ENCODE measurements around the gene IL10RA. TPM values are rescaled to one million over a fixed set of nuclear protein-coding genes. Genes with fewer than 3 reads are reported as not detected.

IL10RA gene
- total and polyA plus RNA-seq, 9 of the 15 experiments (the other 6 are each of a cell fraction or from before 2014, with no cell fraction given) = 0.17 to 17.3 (median 2.9) TPM

DNA sequence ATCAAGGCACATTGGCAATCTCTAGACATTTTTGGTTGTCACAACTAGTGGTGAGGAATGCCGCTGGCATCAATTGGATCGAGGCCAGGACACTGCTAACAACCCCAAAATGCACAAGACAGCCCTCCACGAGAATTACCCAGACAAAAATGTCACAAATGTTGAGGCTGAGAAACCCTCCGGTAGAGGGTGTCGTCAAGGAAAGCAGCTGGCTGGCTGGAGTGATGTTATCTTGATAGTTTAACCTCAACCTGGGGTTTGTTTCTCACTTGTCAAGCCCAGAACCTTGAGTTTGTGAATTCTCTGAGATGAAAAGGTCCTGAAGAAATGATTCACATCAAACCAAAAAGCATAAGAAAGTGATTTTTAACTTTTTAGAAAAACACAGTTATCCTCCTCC is 35.9 kb upstream of the IL10RA start (continued):
- TF ChIP-seq, protein P1, sequence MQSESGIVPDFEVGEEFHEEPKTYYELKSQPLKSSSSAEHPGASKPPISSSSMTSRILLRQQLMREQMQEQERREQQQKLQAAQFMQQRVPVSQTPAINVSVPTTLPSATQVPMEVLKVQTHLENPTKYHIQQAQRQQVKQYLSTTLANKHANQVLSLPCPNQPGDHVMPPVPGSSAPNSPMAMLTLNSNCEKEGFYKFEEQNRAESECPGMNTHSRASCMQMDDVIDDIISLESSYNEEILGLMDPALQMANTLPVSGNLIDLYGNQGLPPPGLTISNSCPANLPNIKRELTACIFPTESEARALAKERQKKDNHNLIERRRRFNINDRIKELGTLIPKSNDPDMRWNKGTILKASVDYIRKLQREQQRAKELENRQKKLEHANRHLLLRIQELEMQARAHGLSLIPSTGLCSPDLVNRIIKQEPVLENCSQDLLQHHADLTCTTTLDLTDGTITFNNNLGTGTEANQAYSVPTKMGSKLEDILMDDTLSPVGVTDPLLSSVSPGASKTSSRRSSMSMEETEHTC (IDR thresholded peaks at IDR 0.05) = no peak
- peak; percentile 43; the same call in 1 of the 2 replicates for TF ChIP-seq NFIC (IDR thresholded peaks at IDR 0.05)
- 0 out of 2 replicates have a peak, but pooled peaks have one; percentile 18 for TF ChIP-seq CREM (IDR thresholded peaks at IDR 0.05; ENCODE audit: low read depth)
- TF ChIP-seq ZNF347 (CRISPR knock-in tag; IDR thresholded peaks at IDR 0.05; ENCODE audit: low read depth) = no peak
- peak in 1 of 2 experiments; percentile 64; a peak in 2 of 4 replicates for TF ChIP-seq RCOR1 (IDR thresholded peaks at IDR 0.05; ENCODE audit: borderline replicate concordance in 1 of 2, low read depth in 2 of 2, low read length in 2 of 2)
- TF ChIP-seq EP400 (IDR thresholded peaks at IDR 0.05) = no peak
- TF ChIP-seq GATAD2B (IDR thresholded peaks at IDR 0.05; ENCODE audit: borderline replicate concordance) = no peak; the same call in 1 of the 2 replicates
- TF ChIP-seq MCM5 (IDR thresholded peaks at IDR 0.05; ENCODE audit: low read depth) = no peak
- TF ChIP-seq MYC (IDR thresholded peaks at IDR 0.05; ENCODE audit: low read depth, low read length) = 0 out of 2 replicates have a peak, but pooled peaks have one; percentile 31
- no peak for TF ChIP-seq MYC (CRISPR knock-in tag; IDR thresholded peaks at IDR 0.05; ENCODE audit: borderline replicate concordance, low read depth)
- TF ChIP-seq VEZF1 (CRISPR knock-in tag; IDR thresholded peaks at IDR 0.05) = no peak
- no peak for TF ChIP-seq ZNF232 (CRISPR knock-in tag; IDR thresholded peaks at IDR 0.05)
- TF ChIP-seq ARNT (IDR thresholded peaks at IDR 0.05) = no peak
- TF ChIP-seq ADNP (tag; IDR thresholded peaks at IDR 0.05) = no peak
- TF ChIP-seq HNRNPLL (IDR thresholded peaks at IDR 0.05; ENCODE audit: low read depth, low read length, poor library complexity, severe bottlenecking) = no peak
- TF ChIP-seq FOXJ2 (tag; IDR thresholded peaks at IDR 0.05) = no peak
- TF ChIP-seq RAD21 (CRISPR knock-in tag; conservative IDR thresholded peaks at IDR 0.05 in 1 of 2, IDR thresholded peaks at IDR 0.05 in 1 of 2) = peak; percentile 57 to 74
- TF ChIP-seq FOS (IDR thresholded peaks at IDR 0.05; ENCODE audit: extremely low read depth, insufficient read length) = no peak
- peak; percentile 37; the same call in 1 of the 2 replicates for TF ChIP-seq ATF7 (IDR thresholded peaks at IDR 0.05)
- TF ChIP-seq ESRRA (IDR thresholded peaks at IDR 0.05; ENCODE audit: borderline replicate concordance, low read depth) = peak; percentile 46; the same call in 1 of the 2 replicates
- TF ChIP-seq ZNF740 (CRISPR knock-in tag; IDR thresholded peaks at IDR 0.05) = no peak
- no peak for TF ChIP-seq ZNF740 (tag; IDR thresholded peaks at IDR 0.05)
- TF ChIP-seq MEIS2 (IDR thresholded peaks at IDR 0.05; ENCODE audit: partially characterized antibody) = peak; percentile 24
- peak; percentile 38; the same call in 1 of the 2 replicates for TF ChIP-seq ARID1B (IDR thresholded peaks at IDR 0.05)
- peak; percentile 40; the same call in 1 of the 2 replicates for TF ChIP-seq SMARCE1 (IDR thresholded peaks at IDR 0.05)
- 0 out of 4 replicates have a peak, but pooled peaks of 1 of the 2 experiments have one; percentile 42 for TF ChIP-seq TBL1XR1 (IDR thresholded peaks at IDR 0.05; ENCODE audit: low read length in 2 of 2)
- TF ChIP-seq L3MBTL2 (IDR thresholded peaks at IDR 0.05) = peak; percentile 48
